NCI-H748 (cell line): Measurements from ENCODE around the gene ATP2B3.

Experiments used
- DNase-seq: peaks from one replicate; lab custom pipeline; 2025; ENCODE audit not compliant: unreplicated experiment; lab: John Stamatoyannopoulos, UW

ATP2B3 gene

GRCh38 chrX:153631907-153632594, 114.6 kb downstream of the ATP2B3 start:
- no peak for DNase-seq
